Measurements from ENCODE around the gene WDPCP. TPM values are rescaled to one million over a fixed set of nuclear protein-coding genes. Genes with fewer than 3 reads are reported as not detected.
A peak's percentile ranks its signal among the peaks of the same experiment; 100 is the strongest.
"Not testable (repeated sequence)": the region's sequence is repeated elsewhere in the genome, so short reads cannot be mapped to it uniquely, and the experiment has no call there.

WDPCP gene
- polyA plus RNA-seq, 4 donors, result 1.1 to 4.0 (median 1.5) TPM

DNA sequence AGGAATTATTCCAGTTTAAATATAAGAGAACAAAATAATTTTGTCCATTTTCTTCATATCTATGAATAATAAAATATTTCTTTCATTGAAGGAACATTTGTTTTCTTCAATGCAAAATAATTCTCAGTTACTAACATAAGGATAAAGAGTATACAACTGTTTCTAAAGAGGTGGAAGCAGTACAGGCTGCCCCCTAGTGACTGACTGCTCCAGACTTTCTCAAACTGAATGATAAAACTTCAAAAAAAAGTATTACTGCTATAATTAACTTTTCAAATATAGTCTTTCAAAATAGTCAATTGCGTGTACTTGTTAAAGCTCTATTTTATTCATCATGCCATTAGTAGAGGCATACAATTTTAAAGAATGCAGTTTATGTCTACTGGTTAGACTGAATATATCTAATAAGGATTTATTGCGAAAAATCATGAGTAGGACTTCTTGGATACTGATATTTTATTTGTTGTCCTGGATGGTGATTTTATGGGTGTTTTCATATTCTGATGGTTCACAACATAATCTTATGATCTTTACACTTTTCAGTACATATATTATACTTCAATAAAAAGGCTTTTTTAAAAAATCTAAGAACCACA lies 100.1 kb downstream of the WDPCP start:
- Histone ChIP-seq H3K36me3 (ENCODE audit: control insufficient read depth in 3 of 3, insufficient read depth in 2 of 3, low read depth in 1 of 3, low read length in 3 of 3) (no peaks in the 10 kb centered on the region), H3K27me3 (ENCODE audit: control insufficient read depth in 3 of 3, insufficient read depth in 3 of 3, low read length in 3 of 3) (no peaks in the 10 kb centered on the region), H3K9me3 (ENCODE audit: control insufficient read depth in 2 of 2, insufficient read depth in 1 of 2, low read depth in 1 of 2, low read length in 1 of 2) (no peaks in the 10 kb centered on the region), H3K4me1 (ENCODE audit: control insufficient read depth in 3 of 3, insufficient read depth in 2 of 3, low read depth in 1 of 3, low read length in 2 of 3) (no peaks in the 10 kb centered on the region), H3K4me3 (ENCODE audit: low read depth in 1 of 3, low read length in 3 of 3) (no peak overlapping the region), H3K27ac (ENCODE audit: low read depth in 1 of 3, low read length in 2 of 3) (no peak overlapping the region)
- 76% methylated on average over 2 of the region's 2 CpGs for WGBS, 3 donors
- DNase-seq, result peak; percentile 13 to 26
- FAIRE-seq, result peak; percentile 10

GRCh38 chr2:63486861-63487290 lies 101.4 kb downstream of the WDPCP start:
- Histone ChIP-seq H3K36me3 (ENCODE audit: control insufficient read depth in 3 of 3, insufficient read depth in 2 of 3, low read depth in 1 of 3, low read length in 3 of 3) (no peaks in the 10 kb centered on the region), H3K4me3 (ENCODE audit: low read depth in 1 of 3, low read length in 3 of 3) (no peak overlapping the region), H3K4me1 (ENCODE audit: control insufficient read depth in 3 of 3, insufficient read depth in 2 of 3, low read depth in 1 of 3, low read length in 2 of 3) (no peaks in the 10 kb centered on the region), H3K9me3 (ENCODE audit: control insufficient read depth in 2 of 2, insufficient read depth in 1 of 2, low read depth in 1 of 2, low read length in 1 of 2) (no peaks in the 10 kb centered on the region), H3K27ac (ENCODE audit: low read depth in 1 of 3, low read length in 2 of 3) (no peak overlapping the region), H3K27me3 (ENCODE audit: control insufficient read depth in 3 of 3, insufficient read depth in 3 of 3, low read length in 3 of 3) (no peaks in the 10 kb centered on the region)
- DNase-seq (peak; percentile 2 to 3), FAIRE-seq (no peak)
- WGBS, 3 donors, result 45 to 65% (median 57%) methylated on average over 2 of the region's 2 CpGs

GRCh38 chr2:63484901-63485300 lies 103.4 kb downstream of the WDPCP start:
- H3K27ac ChIP-seq (ENCODE audit: low read depth in 1 of 3, low read length in 2 of 3), result no peak overlapping the region
- WGBS, 3 donors, result 80 to 92% (median 91%) methylated on average over 6 of the region's 6 CpGs
- DNase-seq (no peak), FAIRE-seq (no peak)
- H3K9me3 ChIP-seq (ENCODE audit: control insufficient read depth in 2 of 2, insufficient read depth in 1 of 2, low read depth in 1 of 2, low read length in 1 of 2), result no peaks in the 10 kb centered on the region
- no peaks in the 10 kb centered on the region for H3K36me3 ChIP-seq (ENCODE audit: control insufficient read depth in 3 of 3, insufficient read depth in 2 of 3, low read depth in 1 of 3, low read length in 3 of 3)
- H3K27me3 ChIP-seq (ENCODE audit: control insufficient read depth in 3 of 3, insufficient read depth in 3 of 3, low read length in 3 of 3), result no peaks in the 10 kb centered on the region
- H3K4me1 ChIP-seq (ENCODE audit: control insufficient read depth in 3 of 3, insufficient read depth in 2 of 3, low read depth in 1 of 3, low read length in 2 of 3), result no peaks in the 10 kb centered on the region
- no peak overlapping the region for H3K4me3 ChIP-seq (ENCODE audit: low read depth in 1 of 3, low read length in 3 of 3)

DNA sequence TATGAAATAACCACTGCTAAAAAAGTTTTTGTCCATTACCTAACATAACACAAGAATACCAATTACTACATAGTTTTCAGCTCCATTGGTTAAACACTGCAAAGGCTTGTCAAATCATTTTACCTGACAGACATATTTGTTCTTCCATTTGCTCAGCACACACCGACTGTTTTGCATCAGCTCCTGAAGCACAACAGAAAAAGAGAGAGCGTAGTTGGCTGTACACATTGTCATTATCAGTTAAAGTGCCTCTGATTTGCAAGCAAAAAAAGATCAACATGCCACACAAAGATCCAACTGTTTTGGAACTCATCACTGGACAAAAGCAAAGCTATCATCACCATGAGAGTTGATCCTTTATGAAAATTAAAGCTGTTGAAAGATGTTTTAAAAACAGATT lies 103.8 kb downstream of the WDPCP start:
- Histone ChIP-seq H3K27ac (ENCODE audit: low read depth in 1 of 3, low read length in 2 of 3) (no peak overlapping the region), H3K4me3 (ENCODE audit: low read depth in 1 of 3, low read length in 3 of 3) (no peak overlapping the region), H3K9me3 (ENCODE audit: control insufficient read depth in 2 of 2, insufficient read depth in 1 of 2, low read depth in 1 of 2, low read length in 1 of 2) (no peaks in the 10 kb centered on the region), H3K36me3 (ENCODE audit: control insufficient read depth in 3 of 3, insufficient read depth in 2 of 3, low read depth in 1 of 3, low read length in 3 of 3) (no peaks in the 10 kb centered on the region), H3K4me1 (ENCODE audit: control insufficient read depth in 3 of 3, insufficient read depth in 2 of 3, low read depth in 1 of 3, low read length in 2 of 3) (no peaks in the 10 kb centered on the region), H3K27me3 (ENCODE audit: control insufficient read depth in 3 of 3, insufficient read depth in 3 of 3, low read length in 3 of 3) (no peaks in the 10 kb centered on the region)
- 84 to 88% (median 86%) methylated on average over 2 of the region's 2 CpGs for WGBS, 3 donors
- FAIRE-seq (no peak), DNase-seq (no peak)

GRCh38 chr2:63477686-63478085 lies 110.6 kb downstream of the WDPCP start:
- no peaks in the 10 kb centered on the region for H3K27me3 ChIP-seq (ENCODE audit: control insufficient read depth in 3 of 3, insufficient read depth in 3 of 3, low read length in 3 of 3)
- H3K27ac ChIP-seq (ENCODE audit: low read depth in 1 of 3, low read length in 2 of 3), result no peak overlapping the region
- H3K4me3 ChIP-seq (ENCODE audit: low read depth in 1 of 3, low read length in 3 of 3), result no peak overlapping the region
- H3K36me3 ChIP-seq (ENCODE audit: control insufficient read depth in 3 of 3, insufficient read depth in 2 of 3, low read depth in 1 of 3, low read length in 3 of 3), result no peaks in the 10 kb centered on the region
- FAIRE-seq (no peak), DNase-seq (no peak)
- WGBS, 3 donors, result 96 to 99% (median 97%) methylated on average over 3 of the region's 3 CpGs
- H3K9me3 ChIP-seq (ENCODE audit: control insufficient read depth in 2 of 2, insufficient read depth in 1 of 2, low read depth in 1 of 2, low read length in 1 of 2), result no peaks in the 10 kb centered on the region
- no peaks in the 10 kb centered on the region for H3K4me1 ChIP-seq (ENCODE audit: control insufficient read depth in 3 of 3, insufficient read depth in 2 of 3, low read depth in 1 of 3, low read length in 2 of 3)

- not testable (repeated sequence) for H3K27me3 ChIP-seq (ENCODE audit: control insufficient read depth in 3 of 3, insufficient read depth in 3 of 3, low read length in 3 of 3); H3K4me1 ChIP-seq (ENCODE audit: control insufficient read depth in 3 of 3, insufficient read depth in 2 of 3, low read depth in 1 of 3, low read length in 2 of 3); H3K9me3 ChIP-seq (ENCODE audit: control insufficient read depth in 2 of 2, insufficient read depth in 1 of 2, low read depth in 1 of 2, low read length in 1 of 2); DNase-seq; FAIRE-seq; H3K27ac ChIP-seq (ENCODE audit: low read depth in 1 of 3, low read length in 2 of 3); H3K4me3 ChIP-seq (ENCODE audit: low read depth in 1 of 3, low read length in 3 of 3); H3K36me3 ChIP-seq (ENCODE audit: control insufficient read depth in 3 of 3, insufficient read depth in 2 of 3, low read depth in 1 of 3, low read length in 3 of 3)
- WGBS, 3 donors, result 91 to 97% (median 92%) methylated on average over 1 of the region's 1 CpG
Observed at GRCh38 chr2:63469313-63469712, 119.0 kb downstream of the WDPCP start.

- no peaks in the 10 kb centered on the region for H3K27me3 ChIP-seq (ENCODE audit: control insufficient read depth in 3 of 3, insufficient read depth in 3 of 3, low read length in 3 of 3)
- no peak overlapping the region for H3K27ac ChIP-seq (ENCODE audit: low read depth in 1 of 3, low read length in 2 of 3)
- 84 to 97% (median 91%) methylated on average over 1 of the region's 1 CpG for WGBS, 3 donors
- FAIRE-seq, result no peak
- DNase-seq, result no peak
- H3K4me1 ChIP-seq (ENCODE audit: control insufficient read depth in 3 of 3, insufficient read depth in 2 of 3, low read depth in 1 of 3, low read length in 2 of 3), result no peaks in the 10 kb centered on the region
- peaks cover 0 to 11% of the 10 kb centered on the region in 2 donors for H3K9me3 ChIP-seq (ENCODE audit: control insufficient read depth in 2 of 2, insufficient read depth in 1 of 2, low read depth in 1 of 2, low read length in 1 of 2)
- no peak overlapping the region for H3K4me3 ChIP-seq (ENCODE audit: low read depth in 1 of 3, low read length in 3 of 3)
- H3K36me3 ChIP-seq (ENCODE audit: control insufficient read depth in 3 of 3, insufficient read depth in 2 of 3, low read depth in 1 of 3, low read length in 3 of 3), result no peaks in the 10 kb centered on the region
Observed at GRCh38 chr2:63465633-63466032, 122.6 kb downstream of the WDPCP start.

- H3K9me3 ChIP-seq (ENCODE audit: control insufficient read depth in 2 of 2, insufficient read depth in 1 of 2, low read depth in 1 of 2, low read length in 1 of 2), result peaks cover 0 to 11% of the 10 kb centered on the region in 2 donors
- no peaks in the 10 kb centered on the region for H3K36me3 ChIP-seq (ENCODE audit: control insufficient read depth in 3 of 3, insufficient read depth in 2 of 3, low read depth in 1 of 3, low read length in 3 of 3)
Observed at GRCh38 chr2:63463142-63463541, 125.1 kb downstream of the WDPCP start.

GRCh38 chr2:63446658-63447057 lies 141.6 kb downstream of the WDPCP start:
- FAIRE-seq (no peak), DNase-seq (no peak)
- H3K4me1 ChIP-seq (ENCODE audit: control insufficient read depth in 3 of 3, insufficient read depth in 2 of 3, low read depth in 1 of 3, low read length in 2 of 3), result no peaks in the 10 kb centered on the region
- no peak overlapping the region for H3K27ac ChIP-seq (ENCODE audit: low read depth in 1 of 3, low read length in 2 of 3)
- H3K27me3 ChIP-seq (ENCODE audit: control insufficient read depth in 3 of 3, insufficient read depth in 3 of 3, low read length in 3 of 3), result no peaks in the 10 kb centered on the region
- H3K9me3 ChIP-seq (ENCODE audit: control insufficient read depth in 2 of 2, insufficient read depth in 1 of 2, low read depth in 1 of 2, low read length in 1 of 2), result no peaks in the 10 kb centered on the region
- H3K36me3 ChIP-seq (ENCODE audit: control insufficient read depth in 3 of 3, insufficient read depth in 2 of 3, low read depth in 1 of 3, low read length in 3 of 3), result no peaks in the 10 kb centered on the region
- 88 to 93% (median 93%) methylated on average over 1 of the region's 1 CpG for WGBS, 3 donors
- H3K4me3 ChIP-seq (ENCODE audit: low read depth in 1 of 3, low read length in 3 of 3), result no peak overlapping the region

More at GRCh38 chr2:63463142-63463541, 125.1 kb downstream of the WDPCP start:
- Histone ChIP-seq H3K4me3 (ENCODE audit: low read depth in 1 of 3, low read length in 3 of 3) (no peak overlapping the region), H3K27ac (ENCODE audit: low read depth in 1 of 3, low read length in 2 of 3) (no peak overlapping the region), H3K4me1 (ENCODE audit: control insufficient read depth in 3 of 3, insufficient read depth in 2 of 3, low read depth in 1 of 3, low read length in 2 of 3) (no peaks in the 10 kb centered on the region), H3K27me3 (ENCODE audit: control insufficient read depth in 3 of 3, insufficient read depth in 3 of 3, low read length in 3 of 3) (no peaks in the 10 kb centered on the region)
- FAIRE-seq (no peak), DNase-seq (no peak)
